OCI-LY1 (cell line): ENCODE data around the gene GDI1.

Experiments
- EZH2 ChIP-seq: fragments of 200-600 bp; sonication (generic), shearing (Covaris generic); IDR thresholded peaks from 2 replicates; pipeline ENCODE4 v1.8.0; 2017; ENCODE audit warnings: borderline replicate concordance, mixed run types, mild to moderate bottlenecking, antibody characterized with exemption, low read length, moderate library complexity, mixed read lengths
- TF ChIP-seq, protein P1 (sequence below): fragments of 200-600 bp; sonication (generic), shearing (Covaris generic); IDR thresholded peaks from 2 replicates; pipeline ENCODE4 v1.5.1; 2017; ENCODE audit warnings: mild to moderate bottlenecking, antibody characterized with exemption, low read length, moderate library complexity, mixed read lengths

DNA sequence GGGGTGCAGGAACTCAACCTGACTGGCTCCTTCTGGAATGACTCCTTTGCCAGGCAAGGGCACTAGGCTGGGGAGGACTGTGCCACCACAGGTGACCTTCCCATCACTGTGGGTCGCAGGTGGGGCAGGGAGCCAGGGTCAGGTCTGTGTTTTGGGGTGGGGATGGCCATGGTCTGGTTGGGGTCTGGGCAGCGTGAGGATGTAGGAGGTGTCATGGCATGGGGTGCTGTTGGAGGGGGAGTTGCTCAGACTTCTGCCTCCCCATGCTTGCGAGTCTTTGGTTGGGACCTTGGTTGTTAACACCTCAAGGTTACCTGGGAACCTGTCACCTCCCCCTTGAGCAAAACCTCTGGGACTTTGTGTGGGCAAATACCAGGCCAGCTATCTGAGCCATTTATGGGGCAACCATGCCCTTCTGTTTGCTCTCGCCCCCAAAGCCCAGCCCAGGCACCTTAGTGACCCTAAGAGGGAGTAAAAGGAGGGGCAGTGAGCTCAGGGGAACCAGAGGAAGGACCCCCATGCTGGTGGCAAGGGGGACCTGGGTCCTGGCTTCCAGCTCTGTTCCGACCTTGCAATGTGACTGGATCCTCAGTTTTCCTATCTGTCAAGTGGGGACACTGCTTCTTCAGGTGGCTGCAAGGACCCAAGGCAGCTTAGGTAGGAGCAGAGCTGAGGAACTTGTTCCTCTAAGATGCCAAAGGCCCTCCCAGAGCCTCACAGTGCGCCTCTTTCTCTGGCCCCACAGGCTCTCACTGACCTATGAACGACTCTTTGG, 2.4 kb upstream of the GDI1 start:
- TF ChIP-seq, protein P1, sequence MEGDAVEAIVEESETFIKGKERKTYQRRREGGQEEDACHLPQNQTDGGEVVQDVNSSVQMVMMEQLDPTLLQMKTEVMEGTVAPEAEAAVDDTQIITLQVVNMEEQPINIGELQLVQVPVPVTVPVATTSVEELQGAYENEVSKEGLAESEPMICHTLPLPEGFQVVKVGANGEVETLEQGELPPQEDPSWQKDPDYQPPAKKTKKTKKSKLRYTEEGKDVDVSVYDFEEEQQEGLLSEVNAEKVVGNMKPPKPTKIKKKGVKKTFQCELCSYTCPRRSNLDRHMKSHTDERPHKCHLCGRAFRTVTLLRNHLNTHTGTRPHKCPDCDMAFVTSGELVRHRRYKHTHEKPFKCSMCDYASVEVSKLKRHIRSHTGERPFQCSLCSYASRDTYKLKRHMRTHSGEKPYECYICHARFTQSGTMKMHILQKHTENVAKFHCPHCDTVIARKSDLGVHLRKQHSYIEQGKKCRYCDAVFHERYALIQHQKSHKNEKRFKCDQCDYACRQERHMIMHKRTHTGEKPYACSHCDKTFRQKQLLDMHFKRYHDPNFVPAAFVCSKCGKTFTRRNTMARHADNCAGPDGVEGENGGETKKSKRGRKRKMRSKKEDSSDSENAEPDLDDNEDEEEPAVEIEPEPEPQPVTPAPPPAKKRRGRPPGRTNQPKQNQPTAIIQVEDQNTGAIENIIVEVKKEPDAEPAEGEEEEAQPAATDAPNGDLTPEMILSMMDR, result no peak
- no peak for TF ChIP-seq EZH2
